ENCODE measurements around the gene SEL1L3. TPM values are rescaled to one million over a fixed set of nuclear protein-coding genes. Genes with fewer than 3 reads are reported as not detected.
A peak's percentile ranks its signal among the peaks of the same experiment; 100 is the strongest.

SEL1L3 gene
- total RNA-seq, 1 donor from 2014 or later, result 91.8 TPM

DNA sequence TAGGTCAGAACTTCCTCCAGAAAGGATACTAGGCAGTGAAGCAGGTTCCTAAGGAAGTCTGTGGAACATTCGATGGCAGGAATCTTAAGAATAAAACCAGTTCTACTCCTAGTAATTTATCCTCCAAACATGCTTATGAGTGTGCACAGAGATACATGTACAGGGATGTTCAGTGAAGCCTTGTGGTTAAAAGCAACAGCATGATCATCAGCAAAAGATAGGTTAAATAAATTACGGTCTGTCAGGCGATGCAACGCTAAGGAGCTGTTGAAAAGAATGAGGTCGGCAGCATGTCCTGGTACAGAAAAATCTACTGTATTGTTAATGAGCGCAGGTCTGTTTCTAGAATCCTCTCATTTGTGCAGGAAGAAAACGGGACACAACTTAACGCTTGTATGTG, 23.6 kb downstream of the SEL1L3 start:
- no peaks in the 10 kb centered on the region for H3K9me3 Mint-ChIP-seq (ENCODE audit: unreplicated experiment)
- DNase-seq (ENCODE audit: low spot score), result no peak
- TF ChIP-seq, protein P1, sequence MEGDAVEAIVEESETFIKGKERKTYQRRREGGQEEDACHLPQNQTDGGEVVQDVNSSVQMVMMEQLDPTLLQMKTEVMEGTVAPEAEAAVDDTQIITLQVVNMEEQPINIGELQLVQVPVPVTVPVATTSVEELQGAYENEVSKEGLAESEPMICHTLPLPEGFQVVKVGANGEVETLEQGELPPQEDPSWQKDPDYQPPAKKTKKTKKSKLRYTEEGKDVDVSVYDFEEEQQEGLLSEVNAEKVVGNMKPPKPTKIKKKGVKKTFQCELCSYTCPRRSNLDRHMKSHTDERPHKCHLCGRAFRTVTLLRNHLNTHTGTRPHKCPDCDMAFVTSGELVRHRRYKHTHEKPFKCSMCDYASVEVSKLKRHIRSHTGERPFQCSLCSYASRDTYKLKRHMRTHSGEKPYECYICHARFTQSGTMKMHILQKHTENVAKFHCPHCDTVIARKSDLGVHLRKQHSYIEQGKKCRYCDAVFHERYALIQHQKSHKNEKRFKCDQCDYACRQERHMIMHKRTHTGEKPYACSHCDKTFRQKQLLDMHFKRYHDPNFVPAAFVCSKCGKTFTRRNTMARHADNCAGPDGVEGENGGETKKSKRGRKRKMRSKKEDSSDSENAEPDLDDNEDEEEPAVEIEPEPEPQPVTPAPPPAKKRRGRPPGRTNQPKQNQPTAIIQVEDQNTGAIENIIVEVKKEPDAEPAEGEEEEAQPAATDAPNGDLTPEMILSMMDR (IDR thresholded peaks at IDR 0.05; ENCODE audit: unreplicated experiment), result no peak
- peaks cover 2% of the 10 kb centered on the region for H3K27me3 Mint-ChIP-seq (ENCODE audit: unreplicated experiment)
- H3K27ac Mint-ChIP-seq (ENCODE audit: unreplicated experiment), result peak overlapping the region; percentile 17
- H3K36me3 Mint-ChIP-seq (ENCODE audit: low read depth, unreplicated experiment), result peaks cover 31% of the 10 kb centered on the region
- H3K4me1 Mint-ChIP-seq (ENCODE audit: unreplicated experiment), result peaks cover 25% of the 10 kb centered on the region
- H3K4me3 Mint-ChIP-seq (ENCODE audit: unreplicated experiment), result peak overlapping the region; percentile 27

DNA sequence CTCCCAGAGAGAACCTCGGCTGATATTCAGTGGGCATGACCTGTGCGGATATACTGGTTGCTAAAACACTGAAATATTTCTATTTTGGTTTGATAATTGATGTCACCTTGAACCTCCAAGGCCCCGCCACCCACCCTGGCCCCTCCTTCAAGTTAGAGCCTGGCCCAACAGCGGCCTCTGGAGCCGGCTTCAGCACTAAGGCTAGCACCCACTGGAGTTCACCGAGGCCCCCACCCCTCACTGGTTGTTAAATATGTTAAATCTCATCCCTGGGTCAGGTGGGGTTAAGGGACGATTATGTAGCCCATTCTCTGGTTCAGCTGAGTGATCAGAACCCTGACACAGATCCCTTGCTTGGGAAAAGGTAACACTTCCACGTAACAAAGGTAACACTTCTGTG, 24.3 kb downstream of the SEL1L3 start:
- DNase-seq (ENCODE audit: low spot score), result no peak
- Mint-ChIP-seq H3K4me3 (ENCODE audit: unreplicated experiment) (no peak overlapping the region), H3K36me3 (ENCODE audit: low read depth, unreplicated experiment) (peaks cover 28% of the 10 kb centered on the region), H3K9me3 (ENCODE audit: unreplicated experiment) (no peaks in the 10 kb centered on the region), H3K27ac (ENCODE audit: unreplicated experiment) (no peak overlapping the region), H3K27me3 (ENCODE audit: unreplicated experiment) (peaks cover 2% of the 10 kb centered on the region), H3K4me1 (ENCODE audit: unreplicated experiment) (peaks cover 25% of the 10 kb centered on the region)
- TF ChIP-seq, protein P1 (IDR thresholded peaks at IDR 0.05; ENCODE audit: unreplicated experiment), result no peak

DNA sequence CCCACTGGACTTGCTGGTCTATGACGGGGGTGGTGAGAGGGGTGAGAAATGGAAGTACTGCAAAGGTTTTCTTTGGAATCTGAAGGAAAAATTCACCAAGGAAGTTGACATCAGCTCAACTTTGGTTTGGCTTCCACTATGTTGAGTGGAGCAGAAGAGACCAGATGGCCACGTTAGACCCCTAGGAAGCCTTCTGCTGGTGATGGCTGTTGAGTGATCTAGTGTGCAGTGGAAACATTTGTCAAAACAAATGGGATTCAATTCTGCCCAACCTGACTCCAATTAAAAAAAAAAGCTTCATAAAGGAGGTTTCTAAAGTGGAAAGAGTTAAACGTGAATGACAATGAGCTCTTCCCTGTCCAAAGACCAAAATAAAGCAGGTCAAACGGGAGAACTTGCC, 25.7 kb downstream of the SEL1L3 start:
- H3K4me1 Mint-ChIP-seq (ENCODE audit: unreplicated experiment), result peaks cover 14% of the 10 kb centered on the region

DNA sequence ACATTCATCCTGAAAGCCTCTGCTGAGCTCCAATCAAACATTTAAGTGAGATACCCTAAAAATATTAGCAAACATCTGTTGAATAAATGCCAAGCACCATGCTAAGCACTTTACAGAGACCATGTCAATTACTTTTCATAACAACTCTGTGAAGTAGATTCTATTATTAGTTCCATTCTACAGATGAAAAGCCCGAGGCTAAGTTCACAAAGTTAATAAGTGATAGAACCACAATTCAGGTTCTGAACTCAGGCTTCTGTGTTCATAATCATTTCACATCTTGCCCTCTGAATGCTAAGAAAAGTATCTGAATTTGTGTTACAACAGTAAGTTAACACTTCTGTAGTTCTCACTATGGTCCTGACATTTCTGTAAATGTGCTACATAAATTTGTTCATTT, 27.4 kb downstream of the SEL1L3 start:
- DNase-seq (ENCODE audit: low spot score), result no peak
- Mint-ChIP-seq H3K4me3 (ENCODE audit: unreplicated experiment) (no peak overlapping the region), H3K9me3 (ENCODE audit: unreplicated experiment) (no peaks in the 10 kb centered on the region), H3K36me3 (ENCODE audit: low read depth, unreplicated experiment) (peaks cover 34% of the 10 kb centered on the region), H3K27ac (ENCODE audit: unreplicated experiment) (no peak overlapping the region), H3K27me3 (ENCODE audit: unreplicated experiment) (no peaks in the 10 kb centered on the region), H3K4me1 (ENCODE audit: unreplicated experiment) (peaks cover 10% of the 10 kb centered on the region)
- TF ChIP-seq, protein P1 (IDR thresholded peaks at IDR 0.05; ENCODE audit: unreplicated experiment), result no peak

More for the DNA sequence above, 25.7 kb downstream of the SEL1L3 start:
- H3K4me3 Mint-ChIP-seq (ENCODE audit: unreplicated experiment), result no peak overlapping the region
- peaks cover 24% of the 10 kb centered on the region for H3K36me3 Mint-ChIP-seq (ENCODE audit: low read depth, unreplicated experiment)
- no peak for DNase-seq (ENCODE audit: low spot score)
- H3K9me3 Mint-ChIP-seq (ENCODE audit: unreplicated experiment), result no peaks in the 10 kb centered on the region
- H3K27ac Mint-ChIP-seq (ENCODE audit: unreplicated experiment), result no peak overlapping the region
- TF ChIP-seq, protein P1 (IDR thresholded peaks at IDR 0.05; ENCODE audit: unreplicated experiment), result no peak
- H3K27me3 Mint-ChIP-seq (ENCODE audit: unreplicated experiment), result no peaks in the 10 kb centered on the region

- no peaks in the 10 kb centered on the region for H3K27me3 Mint-ChIP-seq (ENCODE audit: unreplicated experiment)
- no peak overlapping the region for H3K4me3 Mint-ChIP-seq (ENCODE audit: unreplicated experiment)
- no peak overlapping the region for H3K27ac Mint-ChIP-seq (ENCODE audit: unreplicated experiment)
- H3K9me3 Mint-ChIP-seq (ENCODE audit: unreplicated experiment), result no peaks in the 10 kb centered on the region
- H3K4me1 Mint-ChIP-seq (ENCODE audit: unreplicated experiment), result peaks cover 4% of the 10 kb centered on the region
- DNase-seq (ENCODE audit: low spot score), result no peak
- TF ChIP-seq, protein P1 (IDR thresholded peaks at IDR 0.05; ENCODE audit: unreplicated experiment), result no peak
- peaks cover 35% of the 10 kb centered on the region for H3K36me3 Mint-ChIP-seq (ENCODE audit: low read depth, unreplicated experiment)
Measured at GRCh38 chr4:25834411-25835107, 28.2 kb downstream of the SEL1L3 start.

Data from endothelial cell (in vitro differentiated cells).